HG02588 (cell line): ENCODE data around the gene WDR27.
"Not testable (repeated sequence)": the region's sequence is repeated elsewhere in the genome, so short reads cannot be mapped to it uniquely, and the experiment has no call there.

Source experiments
- ATAC-seq: cut with Tn5 transposase; IDR thresholded peaks from one replicate; pipeline ENCODE4 v1.9.1; 2021; ENCODE audit warnings: mild to moderate bottlenecking, moderate library complexity; ENCODE audit not compliant: unreplicated experiment

Gene WDR27

GRCh38 chr6:169452117-169452868 lies 249.5 kb downstream of the WDR27 start:
- no peak for ATAC-seq

DNA sequence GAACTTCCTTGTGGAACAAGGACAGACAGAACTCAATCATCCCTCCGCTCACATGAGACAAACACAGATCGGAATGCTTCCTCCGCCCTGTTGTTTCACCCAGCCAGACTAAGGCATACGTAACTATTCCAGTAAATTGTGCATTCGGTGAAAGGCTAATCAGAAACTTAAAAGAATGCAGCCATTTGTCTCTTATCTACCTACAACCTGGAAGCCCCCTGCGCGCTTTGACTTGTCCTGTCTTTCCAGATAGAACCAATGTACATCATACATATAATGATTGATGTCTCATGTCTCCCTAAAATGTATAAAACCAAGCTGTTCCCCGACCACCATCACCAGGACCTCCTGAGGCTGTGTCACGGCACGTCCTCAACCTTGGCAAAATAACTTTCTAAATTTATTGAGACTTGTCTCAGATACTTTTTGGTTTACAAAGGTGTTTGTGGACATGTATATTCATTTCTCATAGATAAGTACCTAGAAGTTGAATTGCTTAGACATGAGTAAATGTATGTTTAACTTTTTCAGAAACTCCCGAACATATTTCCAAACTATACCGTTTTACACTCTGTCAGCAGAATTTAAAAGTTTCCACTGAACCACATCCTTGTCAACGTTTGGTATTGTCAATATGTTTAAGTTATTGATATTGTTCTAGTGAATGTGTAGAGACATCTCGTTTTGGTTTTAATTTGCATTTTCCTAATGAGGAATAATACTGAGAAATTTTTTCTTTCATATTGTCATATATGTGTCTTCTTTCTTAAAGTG lies 250.6 kb downstream of the WDR27 start:
- ATAC-seq, result no peak

DNA sequence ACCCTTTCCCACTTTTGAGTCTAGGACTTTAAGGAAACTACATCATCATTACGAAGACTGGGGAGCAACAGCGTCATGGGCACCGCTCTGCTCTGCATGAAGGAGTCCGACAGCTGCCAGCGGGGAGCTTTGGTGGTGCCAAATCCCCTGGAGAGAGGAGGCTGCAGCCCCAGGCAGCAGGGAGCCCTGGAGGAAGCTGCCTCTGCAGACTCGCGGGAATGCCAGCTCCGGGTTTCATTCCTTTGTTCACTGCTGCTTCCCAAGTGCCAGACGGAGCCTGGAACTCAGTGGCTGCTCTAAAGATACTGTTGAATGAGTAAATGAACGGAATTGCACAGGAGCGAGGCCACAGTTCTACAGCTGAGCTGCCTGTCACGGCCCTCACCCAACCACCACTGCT lies 251.7 kb downstream of the WDR27 start:
- no peak for ATAC-seq

DNA sequence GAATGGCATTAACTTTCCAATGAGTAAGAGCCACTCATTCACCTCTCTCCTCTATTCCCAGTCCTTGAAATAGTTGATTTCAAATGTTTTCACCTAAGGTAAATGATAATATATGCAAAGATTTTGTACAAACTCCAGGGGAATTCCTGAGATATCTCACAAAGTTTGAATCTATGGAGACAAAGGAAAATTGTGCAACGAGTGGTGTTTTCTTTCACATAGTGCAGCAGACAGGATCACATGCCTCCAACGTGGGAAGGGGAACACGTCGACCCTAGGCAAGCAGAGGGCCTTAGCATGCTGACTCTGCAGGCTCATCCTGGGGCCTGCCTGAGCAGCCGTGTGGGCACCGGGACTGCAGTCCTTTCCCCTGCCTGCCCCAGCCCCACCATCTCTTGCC lies 252.6 kb downstream of the WDR27 start:
- no peak for ATAC-seq

GRCh38 chr6:169445661-169446581 lies 255.9 kb downstream of the WDR27 start:
- no peak for ATAC-seq

DNA sequence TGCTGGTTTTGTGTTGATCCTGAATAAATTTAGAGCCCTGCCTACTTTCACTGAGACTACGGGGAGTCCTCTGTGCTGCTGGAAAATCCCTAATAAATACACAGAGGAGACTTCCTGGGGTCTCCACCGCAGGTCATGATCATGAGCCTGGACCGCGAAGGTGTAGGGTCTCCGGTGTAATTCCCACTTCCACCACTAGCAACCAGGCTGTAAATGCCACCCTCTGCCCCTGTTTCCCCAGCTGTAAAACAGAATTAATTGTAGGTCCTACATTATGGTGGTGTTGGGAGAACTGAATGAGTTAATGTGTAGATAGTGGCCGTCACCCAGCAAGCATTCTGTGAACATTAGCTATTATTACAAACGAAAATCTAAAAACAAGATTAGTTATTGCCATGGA lies 256.6 kb downstream of the WDR27 start:
- ATAC-seq, result no peak

GRCh38 chr6:169441292-169441691 lies 260.5 kb downstream of the WDR27 start:
- no peak for ATAC-seq

GRCh38 chr6:169439710-169440109 lies 262.1 kb downstream of the WDR27 start:
- no peak for ATAC-seq

- not testable (repeated sequence) for ATAC-seq
Measured at GRCh38 chr6:169434554-169434953, 267.3 kb downstream of the WDR27 start.

- no peak for ATAC-seq
Measured at GRCh38 chr6:169429001-169429400, 272.8 kb downstream of the WDR27 start.

DNA sequence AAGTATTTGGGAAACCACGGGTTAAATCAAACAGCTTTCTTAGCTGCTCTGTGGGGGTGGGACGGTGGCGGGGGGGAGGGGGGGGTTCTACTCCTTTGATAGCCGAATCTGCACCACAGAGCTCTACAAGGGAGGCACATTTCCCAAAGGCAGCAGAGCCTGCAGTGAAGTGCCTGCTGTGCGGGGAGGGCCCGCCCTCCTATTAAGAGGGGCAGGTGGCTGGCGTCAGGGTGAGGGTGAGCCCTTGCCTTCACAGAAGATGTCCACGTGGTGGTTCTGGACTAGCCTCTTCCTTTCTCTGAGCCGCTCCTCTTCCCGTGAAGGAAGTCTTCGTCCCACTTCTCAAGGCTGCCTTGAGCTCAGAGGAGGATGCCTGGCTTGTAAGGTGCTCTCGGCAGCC lies 273.3 kb downstream of the WDR27 start:
- ATAC-seq, result no peak

GRCh38 chr6:169427856-169428255 lies 274.0 kb downstream of the WDR27 start:
- no peak for ATAC-seq

- no peak for ATAC-seq
Measured at GRCh38 chr6:169426611-169427010, 275.2 kb downstream of the WDR27 start.

- ATAC-seq, result no peak
Measured at GRCh38 chr6:169425628-169426370, 276.0 kb downstream of the WDR27 start.

DNA sequence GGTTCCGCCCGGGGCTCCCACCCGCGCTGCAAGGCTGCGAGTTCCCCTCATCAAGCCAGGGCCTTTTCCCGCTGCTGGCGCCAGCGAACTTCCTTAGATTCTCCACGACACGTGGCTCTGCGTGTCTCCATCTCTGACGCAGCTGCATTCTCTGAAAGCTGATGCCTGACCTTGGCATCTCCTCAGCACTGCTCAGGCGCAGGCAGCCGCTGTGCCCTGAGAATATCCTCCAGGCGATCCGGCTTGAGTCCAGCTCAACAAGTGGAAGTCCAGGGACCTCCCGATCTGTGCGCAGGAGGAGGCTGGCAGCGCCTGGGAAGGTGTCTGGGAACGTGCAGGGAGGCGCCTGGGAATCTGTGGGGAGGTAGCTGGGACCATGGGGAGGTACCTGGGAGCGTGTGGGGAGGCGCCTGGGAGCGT lies 277.0 kb downstream of the WDR27 start:
- no peak for ATAC-seq

DNA sequence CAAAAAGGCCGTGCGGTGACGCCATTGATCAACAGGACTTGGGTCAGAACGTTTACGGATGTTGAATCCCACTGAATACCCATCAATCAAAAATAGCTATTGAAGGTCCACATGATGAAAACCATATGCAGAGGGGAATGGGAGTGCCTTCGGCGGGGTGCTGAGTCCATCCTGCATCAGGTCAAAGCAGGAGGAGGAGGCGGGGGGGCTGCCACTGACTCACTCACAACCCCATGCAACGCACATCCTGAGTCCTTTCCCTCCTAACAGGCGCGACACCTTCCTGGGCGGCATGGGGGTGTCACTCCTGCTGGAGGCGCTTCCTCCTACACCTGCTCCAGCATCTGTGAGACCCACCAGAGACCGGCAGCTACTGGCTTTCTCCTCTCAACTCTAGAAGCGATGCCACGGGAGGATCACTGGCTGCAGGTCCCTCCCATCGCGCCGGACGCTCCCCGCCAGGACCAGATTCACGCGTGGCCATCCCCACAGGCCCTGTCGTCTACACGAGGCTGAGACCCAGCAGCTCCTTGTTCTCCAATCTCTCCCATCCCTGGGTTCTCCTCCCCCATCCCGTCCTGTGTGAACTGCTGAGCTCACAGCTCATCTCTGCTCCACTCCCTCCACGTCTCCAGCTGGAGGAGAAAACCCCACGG lies 277.6 kb downstream of the WDR27 start:
- no peak for ATAC-seq

- no peak for ATAC-seq
Measured at GRCh38 chr6:169421586-169422264, 280.1 kb downstream of the WDR27 start.

DNA sequence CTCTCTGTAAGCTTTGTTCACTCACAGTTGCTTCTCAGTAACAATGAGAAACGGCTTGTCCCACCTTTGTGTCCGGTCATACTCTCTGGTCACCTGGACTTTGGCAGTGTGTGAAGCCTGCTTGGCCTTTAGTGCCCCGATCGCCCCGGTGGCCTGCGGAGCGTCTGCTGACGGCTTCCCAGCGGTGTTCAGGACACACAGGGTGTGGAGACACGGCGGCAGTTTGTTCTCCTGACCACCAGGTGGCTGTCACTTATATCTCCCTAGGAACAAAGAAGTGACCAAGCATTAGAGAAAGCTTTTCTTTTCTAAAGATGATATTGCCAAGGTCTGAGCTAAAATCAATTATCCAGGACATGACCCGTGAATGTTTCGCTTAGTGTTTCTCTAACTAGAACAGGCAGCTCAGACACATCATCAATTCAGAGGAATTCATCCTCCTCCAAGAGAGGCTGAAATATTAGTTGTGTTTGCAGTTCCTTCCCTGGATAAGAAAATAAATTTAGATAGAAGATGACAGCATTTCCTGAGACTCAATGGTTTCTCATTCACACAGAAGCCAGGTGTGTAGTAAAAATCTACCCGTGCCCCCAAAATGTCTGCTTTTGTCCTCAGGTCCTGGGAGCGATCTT lies 280.8 kb downstream of the WDR27 start:
- no peak for ATAC-seq

GRCh38 chr6:169417101-169417500 lies 284.7 kb downstream of the WDR27 start:
- no peak for ATAC-seq
